Measurements from ENCODE around the gene TARBP1. TPM values are rescaled to one million over a fixed set of nuclear protein-coding genes. Genes with fewer than 3 reads are reported as not detected.
A peak's percentile ranks its signal among the peaks of the same experiment; 100 is the strongest.
"Not testable (repeated sequence)": the region's sequence is repeated elsewhere in the genome, so short reads cannot be mapped to it uniquely, and the experiment has no call there.

Gene TARBP1
- total RNA-seq, 1 experiment from 2014 or later = 70.9 TPM

- DNase-seq = peak; percentile 42
- Histone ChIP-seq H3K9ac (ENCODE audit: low read length) (no peak overlapping the region), H4K20me1 (ENCODE audit: insufficient read depth, low read depth, low read length) (no peaks in the 10 kb centered on the region), H3K9me2 (replicated peaks; ENCODE audit: insufficient read depth, low read length) (no peaks in the 10 kb centered on the region), H3K9me3 (ENCODE audit: low read length) (no peaks in the 10 kb centered on the region), H2AFZ (ENCODE audit: low read length) (no peak overlapping the region), H3K27me3 (ENCODE audit: low read length) (no peaks in the 10 kb centered on the region), H3K4me1 (ENCODE audit: low read length) (peaks cover 4% of the 10 kb centered on the region), H3K36me3 (ENCODE audit: insufficient read depth, low read length) (no peaks in the 10 kb centered on the region), H3K4me3 (ENCODE audit: low read length) (no peak overlapping the region), H3K27ac (ENCODE audit: low read length) (no peak overlapping the region), H3K79me2 (ENCODE audit: low read length) (no peaks in the 10 kb centered on the region), H3K4me2 (ENCODE audit: low read depth, low read length, poor library complexity, severe bottlenecking) (no peak overlapping the region)
These were observed 30.7 kb upstream of the TARBP1 start for GRCh38 chr1:234509457-234510328.

DNA sequence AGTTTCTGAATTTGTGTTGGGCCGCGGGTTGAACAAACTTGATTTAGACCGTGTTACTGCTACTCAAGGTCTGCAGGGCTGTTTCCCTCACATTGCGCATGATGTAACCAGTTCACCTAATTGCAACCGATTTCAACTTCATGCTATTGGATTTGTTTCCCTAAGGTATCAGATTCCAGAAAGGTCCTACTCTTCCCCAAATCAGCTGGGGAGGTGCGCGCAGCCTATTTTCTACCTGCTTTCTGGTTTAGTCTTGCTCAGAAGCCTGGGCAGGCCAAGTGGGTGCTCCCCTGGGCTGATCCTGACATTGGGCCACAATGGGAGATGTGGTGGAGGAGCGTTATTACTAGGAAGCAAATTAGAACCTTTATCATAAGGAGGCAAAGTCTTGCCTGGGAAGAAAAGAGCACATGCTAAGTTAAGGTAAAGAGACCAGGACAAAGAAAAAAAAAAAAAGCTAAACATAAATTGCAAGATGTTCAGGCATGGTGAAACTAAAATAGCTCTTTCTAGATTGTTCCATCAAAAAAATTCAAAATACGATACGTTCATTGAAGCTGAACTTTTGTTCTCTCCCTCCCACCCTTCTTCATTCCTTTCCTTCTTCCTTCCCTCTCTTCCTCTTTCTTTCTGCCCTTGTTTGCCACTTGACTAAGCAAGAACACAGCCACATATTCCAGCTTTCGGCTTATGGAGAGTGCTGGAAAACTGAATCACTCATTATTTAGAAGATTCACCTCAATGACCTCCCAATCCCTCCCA, 28.8 kb upstream of the TARBP1 start:
- Histone ChIP-seq H3K9me2 (replicated peaks; ENCODE audit: insufficient read depth, low read length) (no peaks in the 10 kb centered on the region), H3K9ac (ENCODE audit: low read length) (no peak overlapping the region), H4K20me1 (ENCODE audit: insufficient read depth, low read depth, low read length) (no peaks in the 10 kb centered on the region), H3K79me2 (ENCODE audit: low read length) (no peaks in the 10 kb centered on the region), H3K27me3 (ENCODE audit: low read length) (no peaks in the 10 kb centered on the region), H3K27ac (ENCODE audit: low read length) (no peak overlapping the region), H2AFZ (ENCODE audit: low read length) (no peak overlapping the region), H3K4me3 (ENCODE audit: low read length) (no peak overlapping the region), H3K9me3 (ENCODE audit: low read length) (no peaks in the 10 kb centered on the region), H3K4me2 (ENCODE audit: low read depth, low read length, poor library complexity, severe bottlenecking) (no peak overlapping the region), H3K36me3 (ENCODE audit: insufficient read depth, low read length) (no peaks in the 10 kb centered on the region), H3K4me1 (ENCODE audit: low read length) (peaks cover 8% of the 10 kb centered on the region)
- peak; percentile 10 for DNase-seq

- H4K20me1 ChIP-seq (ENCODE audit: insufficient read depth, low read depth, low read length) = no peaks in the 10 kb centered on the region
- H3K36me3 ChIP-seq (ENCODE audit: insufficient read depth, low read length) = no peaks in the 10 kb centered on the region
- H3K4me1 ChIP-seq (ENCODE audit: low read length) = peaks cover 4% of the 10 kb centered on the region; the same call in 1 of the 2 replicates
- no peak overlapping the region for H3K9ac ChIP-seq (ENCODE audit: low read length)
- H2AFZ ChIP-seq (ENCODE audit: low read length) = no peak overlapping the region
- H3K9me2 ChIP-seq (replicated peaks; ENCODE audit: insufficient read depth, low read length) = no peaks in the 10 kb centered on the region
- no peak overlapping the region for H3K4me2 ChIP-seq (ENCODE audit: low read depth, low read length, poor library complexity, severe bottlenecking)
- H3K27ac ChIP-seq (ENCODE audit: low read length) = no peak overlapping the region
- no peaks in the 10 kb centered on the region for H3K79me2 ChIP-seq (ENCODE audit: low read length)
- H3K4me3 ChIP-seq (ENCODE audit: low read length) = no peak overlapping the region
- no peaks in the 10 kb centered on the region for H3K27me3 ChIP-seq (ENCODE audit: low read length)
- no peaks in the 10 kb centered on the region for H3K9me3 ChIP-seq (ENCODE audit: low read length)
- DNase-seq = peak; percentile 35
These were observed 28.1 kb upstream of the TARBP1 start for GRCh38 chr1:234507089-234507488.

DNA sequence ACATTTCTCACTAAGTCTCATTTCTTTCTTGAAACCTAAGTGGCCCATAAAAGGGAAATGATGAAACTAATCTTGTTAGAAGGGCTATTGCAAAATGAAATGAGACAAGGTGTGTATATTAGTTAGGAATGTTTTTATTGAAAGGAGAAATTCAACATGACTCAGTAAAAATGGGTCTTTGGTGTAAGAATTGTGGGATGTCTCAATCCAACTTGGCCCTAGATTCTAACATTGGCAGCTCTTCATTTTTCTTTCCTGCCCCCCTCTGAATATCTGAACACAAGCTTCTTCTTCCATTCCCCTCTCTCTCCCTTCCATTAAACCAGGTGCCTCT, 26.8 kb upstream of the TARBP1 start:
- Histone ChIP-seq H3K9me2 (replicated peaks; ENCODE audit: insufficient read depth, low read length) (no peaks in the 10 kb centered on the region), H3K4me2 (ENCODE audit: low read depth, low read length, poor library complexity, severe bottlenecking) (no peak overlapping the region), H3K79me2 (ENCODE audit: low read length) (no peaks in the 10 kb centered on the region), H3K36me3 (ENCODE audit: insufficient read depth, low read length) (no peaks in the 10 kb centered on the region), H3K9ac (ENCODE audit: low read length) (no peak overlapping the region), H3K4me3 (ENCODE audit: low read length) (no peak overlapping the region), H3K27me3 (ENCODE audit: low read length) (no peaks in the 10 kb centered on the region), H4K20me1 (ENCODE audit: insufficient read depth, low read depth, low read length) (no peaks in the 10 kb centered on the region), H2AFZ (ENCODE audit: low read length) (no peak overlapping the region), H3K27ac (ENCODE audit: low read length) (no peak overlapping the region), H3K9me3 (ENCODE audit: low read length) (no peaks in the 10 kb centered on the region), H3K4me1 (ENCODE audit: low read length) (peaks cover 7% of the 10 kb centered on the region; the same call in 1 of the 2 replicates)
- no peak for DNase-seq

DNA sequence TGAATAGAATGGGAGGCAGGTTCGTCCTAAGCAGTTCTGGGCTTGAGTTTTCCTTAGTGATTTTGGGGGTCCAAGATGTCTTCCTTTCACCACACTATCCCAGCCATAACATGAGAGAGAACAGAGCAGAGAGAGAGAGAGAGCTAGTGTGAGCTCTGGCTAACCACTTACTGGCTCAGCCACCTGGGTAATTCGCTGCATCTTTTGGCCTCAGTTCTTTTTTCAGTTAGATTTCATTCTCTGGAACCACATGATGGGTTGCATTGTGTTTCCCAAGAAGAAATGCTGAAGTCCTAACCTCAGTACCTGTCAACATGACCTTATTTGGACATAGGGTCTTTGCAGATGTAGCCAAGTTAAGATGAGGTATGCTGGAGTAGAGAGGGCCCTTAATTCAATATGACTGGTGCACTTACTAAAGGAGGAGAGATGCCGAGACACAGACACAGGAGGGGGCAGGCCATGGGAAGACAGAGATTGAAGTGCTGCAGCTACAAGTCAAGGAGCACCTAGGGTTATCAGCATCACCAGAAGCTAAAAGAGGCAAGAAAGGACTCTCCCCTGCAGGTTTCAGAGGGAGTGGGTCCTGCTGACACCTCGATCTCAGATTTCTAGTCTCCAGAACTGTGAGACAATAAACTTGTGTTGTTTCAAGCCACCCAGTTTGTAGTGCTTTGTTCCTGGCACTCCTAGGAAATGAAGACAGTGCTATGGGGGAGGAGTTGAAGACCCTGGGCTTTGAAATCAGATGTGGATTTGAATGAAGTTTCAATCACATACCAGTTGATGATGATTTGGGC, 26.2 kb upstream of the TARBP1 start:
- no peaks in the 10 kb centered on the region for H3K9me2 ChIP-seq (replicated peaks; ENCODE audit: insufficient read depth, low read length)
- H3K4me2 ChIP-seq (ENCODE audit: low read depth, low read length, poor library complexity, severe bottlenecking) = no peak overlapping the region
- no peak overlapping the region for H3K9ac ChIP-seq (ENCODE audit: low read length)
- no peaks in the 10 kb centered on the region for H3K36me3 ChIP-seq (ENCODE audit: insufficient read depth, low read length)
- no peaks in the 10 kb centered on the region for H3K9me3 ChIP-seq (ENCODE audit: low read length)
- H3K27me3 ChIP-seq (ENCODE audit: low read length) = no peaks in the 10 kb centered on the region
- peaks cover 7% of the 10 kb centered on the region; the same call in 1 of the 2 replicates for H3K4me1 ChIP-seq (ENCODE audit: low read length)
- H3K27ac ChIP-seq (ENCODE audit: low read length) = no peak overlapping the region
- no peaks in the 10 kb centered on the region for H4K20me1 ChIP-seq (ENCODE audit: insufficient read depth, low read depth, low read length)
- H2AFZ ChIP-seq (ENCODE audit: low read length) = no peak overlapping the region
- DNase-seq = peak; percentile 28
- no peak overlapping the region for H3K4me3 ChIP-seq (ENCODE audit: low read length)
- no peaks in the 10 kb centered on the region for H3K79me2 ChIP-seq (ENCODE audit: low read length)

- not testable (repeated sequence) for H3K36me3 ChIP-seq (ENCODE audit: insufficient read depth, low read length); H3K27ac ChIP-seq (ENCODE audit: low read length); H3K9me2 ChIP-seq (replicated peaks; ENCODE audit: insufficient read depth, low read length); H4K20me1 ChIP-seq (ENCODE audit: insufficient read depth, low read depth, low read length); H3K79me2 ChIP-seq (ENCODE audit: low read length); H3K9ac ChIP-seq (ENCODE audit: low read length); H3K9me3 ChIP-seq (ENCODE audit: low read length); H3K27me3 ChIP-seq (ENCODE audit: low read length); H3K4me2 ChIP-seq (ENCODE audit: low read depth, low read length, poor library complexity, severe bottlenecking); H2AFZ ChIP-seq (ENCODE audit: low read length); H3K4me3 ChIP-seq (ENCODE audit: low read length)
- DNase-seq = peak; percentile 30
- H3K4me1 ChIP-seq (ENCODE audit: low read length) = peaks cover 12% of the 10 kb centered on the region
These were observed 25.3 kb upstream of the TARBP1 start for GRCh38 chr1:234504251-234504650.

- Histone ChIP-seq H3K4me3 (ENCODE audit: low read length) (no peak overlapping the region), H3K36me3 (ENCODE audit: insufficient read depth, low read length) (no peaks in the 10 kb centered on the region), H3K4me2 (ENCODE audit: low read depth, low read length, poor library complexity, severe bottlenecking) (no peak overlapping the region), H3K9me2 (replicated peaks; ENCODE audit: insufficient read depth, low read length) (no peaks in the 10 kb centered on the region), H3K79me2 (ENCODE audit: low read length) (no peaks in the 10 kb centered on the region), H4K20me1 (ENCODE audit: insufficient read depth, low read depth, low read length) (no peaks in the 10 kb centered on the region), H3K27ac (ENCODE audit: low read length) (no peak overlapping the region), H3K4me1 (ENCODE audit: low read length) (peaks cover 20% of the 10 kb centered on the region), H3K9me3 (ENCODE audit: low read length) (no peaks in the 10 kb centered on the region), H3K27me3 (ENCODE audit: low read length) (no peaks in the 10 kb centered on the region), H3K9ac (ENCODE audit: low read length) (no peak overlapping the region), H2AFZ (ENCODE audit: low read length) (no peak overlapping the region)
- DNase-seq = peak; percentile 33
These were observed 24.4 kb upstream of the TARBP1 start for GRCh38 chr1:234503193-234504050.
